GM12865 (cell line): ENCODE data around the gene ACYP1.

Source experiments
- DNase-seq: peaks from one replicate; pipeline ENCODE4 v3.0.0; 2010; ENCODE audit warnings: low read depth
- H3K4me3 ChIP-seq: 2 replicates; pipeline ENCODE4 v1.5.1; 2011; ENCODE audit warnings: mild to moderate bottlenecking, low read depth, low read length, control low read depth
- CTCF ChIP-seq: IDR thresholded peaks from 2 replicates; pipeline ENCODE4 v1.5.1; 2011; ENCODE audit warnings: low read length, control low read depth, low read depth, inconsistent platforms; ENCODE audit not compliant: insufficient read depth; ENCODE audit errors: missing control alignments

Gene ACYP1

GRCh38 chr14:75095690-75096089, 31.9 kb upstream of the ACYP1 start:
- DNase-seq = no peak
- H3K4me3 ChIP-seq = no peak overlapping the region
- TF ChIP-seq CTCF = no peak

- TF ChIP-seq CTCF = no peak
- no peak overlapping the region for H3K4me3 ChIP-seq
- DNase-seq = no peak
These were observed 31.1 kb upstream of the ACYP1 start for GRCh38 chr14:75094896-75095295.

GRCh38 chr14:75092698-75093097, 28.9 kb upstream of the ACYP1 start:
- H3K4me3 ChIP-seq = no peak overlapping the region
- TF ChIP-seq CTCF = no peak
- no peak for DNase-seq

GRCh38 chr14:75091251-75091650, 27.4 kb upstream of the ACYP1 start:
- no peak for DNase-seq

GRCh38 chr14:75090353-75090752, 26.5 kb upstream of the ACYP1 start:
- no peak for DNase-seq
- H3K4me3 ChIP-seq = no peak overlapping the region
- TF ChIP-seq CTCF = no peak

More at GRCh38 chr14:75091251-75091650, 27.4 kb upstream of the ACYP1 start:
- no peak for TF ChIP-seq CTCF
- H3K4me3 ChIP-seq = no peak overlapping the region

- H3K4me3 ChIP-seq = no peak overlapping the region
- peak; percentile 71 for TF ChIP-seq CTCF
- peak; percentile 43 for DNase-seq
These were observed 24.9 kb upstream of the ACYP1 start for GRCh38 chr14:75088566-75089373.

GRCh38 chr14:75088153-75088552, 24.3 kb upstream of the ACYP1 start:
- DNase-seq = no peak
- no peak overlapping the region for H3K4me3 ChIP-seq
- TF ChIP-seq CTCF = no peak
